Measurements from ENCODE around the gene PLCD4.
A peak's percentile ranks its signal among the peaks of the same experiment; 100 is the strongest.

PLCD4 gene

DNA sequence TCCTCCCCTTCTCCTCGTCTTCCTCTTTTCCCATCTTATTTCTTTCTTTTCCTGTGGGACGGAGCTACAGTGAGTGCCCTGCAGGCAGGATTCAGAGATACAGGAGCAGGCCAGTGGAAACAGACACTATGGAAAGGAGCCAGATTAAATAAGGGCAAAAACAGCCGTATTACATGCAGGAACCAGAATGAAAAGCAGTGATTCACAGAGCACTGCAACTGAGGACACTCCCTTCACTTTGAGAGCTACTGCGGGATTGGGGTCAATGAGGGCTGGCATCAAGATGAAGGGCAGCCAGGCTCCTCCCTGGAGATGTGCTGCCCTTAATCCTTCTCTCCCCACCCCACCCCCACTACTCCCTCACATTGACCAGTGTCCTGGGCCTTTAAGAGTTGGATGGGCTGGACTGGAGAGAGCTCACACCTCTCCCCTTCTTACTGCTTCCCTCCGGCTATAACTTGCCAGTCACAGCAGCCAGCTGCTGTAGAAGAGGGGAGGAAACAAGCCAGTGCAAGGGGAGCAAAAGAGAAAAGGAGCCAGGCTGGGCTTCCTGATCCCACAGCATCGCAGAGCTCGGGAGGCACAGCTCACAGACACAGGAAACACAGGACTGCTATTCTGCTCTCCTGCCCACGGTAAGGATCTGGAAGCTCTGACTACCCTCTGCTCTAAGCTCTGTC, at the start of gene PLCD4:
Gene PLCD4, plus strand, starts transcription at position 464 of the 680 bp plus-strand sequence. CDS start 7,841 bp downstream, outside the sequence.
- Mint-ChIP-seq H3K4me1 (ENCODE audit: low read depth) (no peaks in the 10 kb centered on the region), H3K36me3 (no peaks in the 10 kb centered on the region), H3K27me3 (peaks cover 13% of the 10 kb centered on the region), H3K27ac (no peak within 1 kb of the TSS), H3K9me3 (ENCODE audit: low read depth) (no peaks in the 10 kb centered on the region), H3K4me3 (no peak within 1 kb of the TSS)

DNA sequence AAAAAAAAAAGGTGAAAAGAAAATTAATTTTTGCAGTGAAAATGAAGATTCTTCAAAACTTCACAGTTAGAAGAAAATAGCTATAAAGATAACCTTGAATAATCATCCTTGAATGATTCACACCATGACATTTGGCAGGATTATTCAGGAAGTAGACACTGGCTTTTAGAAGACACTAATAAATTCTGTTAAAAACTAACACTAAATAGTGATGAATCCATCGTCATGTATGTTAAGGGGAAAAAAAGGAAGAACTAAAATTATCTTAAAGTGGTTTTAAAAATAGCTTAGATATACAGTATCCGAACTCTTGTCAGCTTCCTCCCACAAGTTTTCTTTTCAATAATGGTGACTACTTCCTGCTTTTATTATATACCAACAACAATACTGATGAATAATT, 49.8 kb upstream of the PLCD4 start:
- Mint-ChIP-seq H3K27ac (no peak overlapping the region), H3K36me3 (peaks cover 19% of the 10 kb centered on the region), H3K27me3 (no peaks in the 10 kb centered on the region)

DNA sequence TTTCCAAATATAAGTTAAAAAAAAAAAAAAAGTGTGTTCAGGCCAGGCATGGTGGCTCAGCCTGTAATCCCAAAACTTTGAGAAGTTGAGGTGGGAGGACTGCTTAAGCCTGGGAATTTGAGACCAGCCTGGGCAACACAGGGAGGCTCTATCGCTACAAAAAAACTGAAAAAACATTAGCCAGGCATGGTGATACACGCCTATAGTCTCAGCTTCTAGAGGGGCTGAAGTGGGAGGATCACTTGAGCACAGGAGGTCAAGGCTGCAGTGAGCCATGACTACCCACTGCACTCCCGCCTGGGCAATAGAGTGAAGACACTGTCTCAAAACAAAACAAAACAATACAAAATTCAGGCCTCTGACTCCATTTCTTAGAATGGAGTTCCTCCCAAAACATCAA, 48.7 kb upstream of the PLCD4 start:
- Mint-ChIP-seq H3K9me3 (ENCODE audit: low read depth) (no peaks in the 10 kb centered on the region), H3K36me3 (peaks cover 14% of the 10 kb centered on the region), H3K4me3 (no peak overlapping the region), H3K27me3 (no peaks in the 10 kb centered on the region), H3K27ac (no peak overlapping the region), H3K4me1 (ENCODE audit: low read depth) (peaks cover 26% of the 10 kb centered on the region)

More for the DNA sequence above, 49.8 kb upstream of the PLCD4 start:
- no peak overlapping the region for H3K4me3 Mint-ChIP-seq
- H3K4me1 Mint-ChIP-seq (ENCODE audit: low read depth): peaks cover 16% of the 10 kb centered on the region
- no peaks in the 10 kb centered on the region for H3K9me3 Mint-ChIP-seq (ENCODE audit: low read depth)

DNA sequence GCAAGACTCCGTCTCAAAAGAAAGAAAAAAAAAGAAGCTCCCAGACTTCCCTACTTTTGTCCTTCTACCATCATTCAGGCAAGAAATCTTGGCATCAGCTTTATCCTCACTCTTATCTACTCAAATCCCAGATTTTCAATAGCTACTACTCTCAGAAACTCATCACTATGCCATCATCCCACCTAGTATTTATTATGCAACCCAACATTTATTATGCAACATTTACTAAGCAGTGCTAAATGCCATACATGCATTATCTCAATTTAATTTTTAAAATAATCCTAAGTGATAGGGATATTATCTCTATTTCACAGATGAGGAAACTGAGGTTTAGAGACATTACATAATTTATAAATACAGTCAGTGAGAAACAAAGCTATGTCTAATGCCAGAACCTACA, 43.6 kb upstream of the PLCD4 start:
- H3K9me3 Mint-ChIP-seq (ENCODE audit: low read depth): no peaks in the 10 kb centered on the region
- H3K27ac Mint-ChIP-seq: no peak overlapping the region
- peaks cover 46% of the 10 kb centered on the region for H3K4me1 Mint-ChIP-seq (ENCODE audit: low read depth)
- H3K36me3 Mint-ChIP-seq: peaks cover 18% of the 10 kb centered on the region
- H3K4me3 Mint-ChIP-seq: no peak overlapping the region
- H3K27me3 Mint-ChIP-seq: no peaks in the 10 kb centered on the region

DNA sequence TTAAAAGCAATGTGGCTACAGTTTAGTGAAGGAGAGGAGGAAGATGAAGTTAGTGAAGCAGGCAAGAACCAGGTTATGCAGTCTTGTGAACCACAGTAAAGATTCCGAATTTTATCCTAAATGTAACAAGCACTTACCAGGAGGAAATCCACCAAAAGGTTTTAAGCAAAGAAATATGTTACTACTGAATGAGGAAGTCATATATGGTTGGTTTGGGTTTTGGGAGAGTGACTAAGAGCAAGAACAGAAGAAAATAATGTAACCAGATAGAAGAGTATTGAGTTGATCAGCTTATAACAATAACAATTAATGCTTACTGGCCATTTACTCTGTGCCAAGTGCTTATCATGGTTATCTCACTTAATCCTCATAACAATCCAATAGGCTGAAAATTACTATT, 41.4 kb upstream of the PLCD4 start:
- Mint-ChIP-seq H3K27ac (peak overlapping the region; percentile 100), H3K27me3 (no peaks in the 10 kb centered on the region), H3K4me1 (ENCODE audit: low read depth) (peaks cover 60% of the 10 kb centered on the region), H3K36me3 (peaks cover 12% of the 10 kb centered on the region), H3K9me3 (ENCODE audit: low read depth) (no peaks in the 10 kb centered on the region), H3K4me3 (peak overlapping the region; percentile 96)

DNA sequence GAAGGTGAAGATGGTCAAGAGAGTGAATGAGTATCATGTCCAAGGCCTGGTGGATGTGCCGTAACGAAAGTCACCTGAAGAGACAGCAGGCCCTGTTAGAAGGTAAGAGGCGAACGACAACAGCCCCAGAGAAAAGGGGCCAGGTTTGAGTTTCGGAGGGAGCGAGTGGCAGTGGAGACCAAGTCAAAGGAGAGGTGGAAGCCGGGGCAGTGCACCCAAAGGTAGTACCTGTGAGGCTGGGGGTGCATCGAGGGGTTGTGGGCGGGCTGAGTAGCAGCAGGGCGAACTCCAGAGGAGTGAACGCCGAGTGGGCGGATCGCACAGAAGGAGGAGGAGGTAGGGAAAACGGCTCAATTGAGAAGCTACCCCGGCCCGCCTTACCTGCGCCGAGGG, 39.9 kb upstream of the PLCD4 start:
- Mint-ChIP-seq H3K27me3 (no peaks in the 10 kb centered on the region), H3K4me3 (peak overlapping the region; percentile 96), H3K9me3 (ENCODE audit: low read depth) (no peaks in the 10 kb centered on the region), H3K36me3 (peaks cover 9% of the 10 kb centered on the region), H3K27ac (peak overlapping the region; percentile 100), H3K4me1 (ENCODE audit: low read depth) (peaks cover 60% of the 10 kb centered on the region)

DNA sequence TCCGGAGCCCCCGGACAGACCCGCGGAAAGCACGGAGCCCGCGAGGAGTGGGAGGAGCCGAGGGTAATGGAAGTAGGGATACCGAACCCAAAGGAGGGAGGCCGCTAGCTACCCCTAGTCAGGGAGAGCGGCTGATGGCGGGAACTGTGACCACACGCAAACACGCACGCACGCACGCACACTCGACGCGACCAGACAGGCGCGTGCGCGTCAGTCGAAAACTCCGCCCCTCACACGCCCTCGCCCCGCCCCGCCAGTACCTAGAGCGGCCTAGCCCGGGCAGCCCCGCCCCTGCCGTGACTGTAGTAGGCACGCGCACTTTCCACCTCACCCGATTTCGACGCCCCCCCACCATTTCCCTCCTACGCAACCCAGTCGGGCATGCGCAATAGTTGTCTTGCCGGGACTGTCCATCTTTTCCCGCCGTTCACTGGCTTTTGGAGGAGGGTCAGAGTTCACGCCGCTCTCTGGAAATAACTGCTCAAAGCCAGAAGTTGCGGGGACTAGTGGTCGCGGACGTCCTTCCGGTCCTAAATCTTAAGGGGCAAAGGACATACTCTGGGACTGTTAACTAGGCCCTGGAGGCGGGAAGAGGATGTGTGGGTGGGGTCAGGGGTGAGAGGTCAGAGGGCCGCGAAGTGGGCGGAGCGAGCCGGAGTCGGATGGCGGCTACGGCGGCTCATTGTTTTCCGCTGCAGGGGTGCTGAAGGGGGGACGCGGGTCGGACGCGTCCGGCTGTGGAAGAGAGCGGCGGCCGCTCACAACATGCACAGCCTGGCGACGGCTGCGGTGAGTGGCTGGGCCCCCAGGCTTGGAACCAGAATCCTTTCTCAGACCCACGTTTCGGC, 39.3 kb upstream of the PLCD4 start, which contains the start of the genes CNOT9 and USP37:
Gene CNOT9, plus strand, starts transcription at position 650 of the 848 bp plus-strand sequence. Its CDS starts 116 bp downstream, at position 766.
Gene USP37, minus strand, starts transcription at position 162 of the 848 bp plus-strand sequence. CDS start 9,698 bp downstream, outside the sequence.
- peaks cover 9% of the 10 kb centered on the region for H3K36me3 Mint-ChIP-seq
- H3K27ac Mint-ChIP-seq: peak within 1 kb of the TSS; percentile 100
- no peaks in the 10 kb centered on the region for H3K9me3 Mint-ChIP-seq (ENCODE audit: low read depth)

DNA sequence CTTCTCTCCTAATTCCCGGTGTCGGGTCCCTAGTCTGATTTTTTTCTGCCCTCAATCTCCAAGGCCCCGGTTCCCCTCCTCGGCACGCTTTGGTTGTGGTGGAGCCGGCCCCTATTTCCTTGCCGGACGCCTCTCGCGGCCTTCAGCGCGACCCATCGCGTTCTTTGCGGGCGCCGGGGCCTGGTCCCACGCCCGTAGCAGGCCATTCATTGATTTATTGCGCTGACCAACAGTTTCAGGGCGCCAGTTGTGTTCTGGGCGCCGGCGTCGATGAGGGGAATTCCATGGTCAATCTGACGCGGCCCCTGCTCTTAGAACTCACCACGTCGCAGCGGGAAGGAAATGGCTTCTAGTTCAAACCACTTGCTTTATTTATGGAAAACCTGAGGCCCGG, 38.7 kb upstream of the PLCD4 start:
- Mint-ChIP-seq H3K27me3 (no peaks in the 10 kb centered on the region), H3K4me1 (ENCODE audit: low read depth) (peaks cover 56% of the 10 kb centered on the region), H3K4me3 (peak overlapping the region; percentile 96), H3K9me3 (ENCODE audit: low read depth) (no peaks in the 10 kb centered on the region), H3K27ac (peak overlapping the region; percentile 100), H3K36me3 (peaks cover 9% of the 10 kb centered on the region)

More for the DNA sequence above, 39.3 kb upstream of the PLCD4 start, which contains the start of the genes CNOT9 and USP37:
- H3K4me1 Mint-ChIP-seq (ENCODE audit: low read depth): peaks cover 60% of the 10 kb centered on the region
- H3K27me3 Mint-ChIP-seq: no peaks in the 10 kb centered on the region
- H3K4me3 Mint-ChIP-seq: peak within 1 kb of the TSS; percentile 96

DNA sequence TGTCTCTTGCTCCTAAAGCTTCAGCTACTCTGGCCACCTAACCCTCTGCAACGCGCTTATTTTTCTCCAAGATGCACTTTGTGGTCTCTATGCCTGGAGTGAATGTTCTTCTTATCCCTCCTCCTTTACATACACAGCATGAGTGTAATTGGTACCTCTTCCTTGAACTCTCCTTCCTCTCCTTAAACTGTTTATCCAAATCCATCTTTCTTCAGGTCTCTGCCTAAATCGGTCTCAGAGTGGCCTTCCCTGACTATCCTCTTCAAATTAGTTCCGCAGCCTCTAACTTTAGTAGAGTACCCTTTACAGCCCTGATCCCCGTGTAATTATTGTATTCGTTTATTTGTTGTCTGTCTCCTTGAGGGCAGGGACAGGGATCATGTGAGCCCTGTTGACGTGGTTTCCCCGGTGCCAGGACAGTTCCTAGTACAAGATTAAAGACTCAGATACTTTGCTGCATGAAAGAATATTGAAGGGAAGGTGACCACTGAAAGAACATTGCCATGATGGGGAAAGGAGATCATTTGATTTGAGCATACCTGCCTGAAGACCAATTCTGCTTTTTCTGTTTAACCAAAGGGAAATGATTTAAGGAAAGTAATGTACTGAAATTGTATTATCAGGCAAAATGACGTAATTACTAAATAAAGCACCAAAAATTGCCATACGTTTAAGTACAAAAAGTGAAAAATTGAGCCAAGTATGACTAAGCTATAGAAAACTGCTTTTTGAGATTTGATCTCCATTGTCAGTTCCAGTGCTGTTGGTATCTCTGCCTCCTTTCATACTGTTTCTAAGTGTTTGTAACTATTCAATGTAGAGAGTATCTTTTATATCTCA, 37.8 kb upstream of the PLCD4 start:
- Mint-ChIP-seq H3K27me3 (no peaks in the 10 kb centered on the region), H3K36me3 (peaks cover 7% of the 10 kb centered on the region), H3K27ac (peak overlapping the region; percentile 100), H3K4me3 (peak overlapping the region; percentile 96), H3K4me1 (ENCODE audit: low read depth) (peaks cover 58% of the 10 kb centered on the region), H3K9me3 (ENCODE audit: low read depth) (no peaks in the 10 kb centered on the region)

DNA sequence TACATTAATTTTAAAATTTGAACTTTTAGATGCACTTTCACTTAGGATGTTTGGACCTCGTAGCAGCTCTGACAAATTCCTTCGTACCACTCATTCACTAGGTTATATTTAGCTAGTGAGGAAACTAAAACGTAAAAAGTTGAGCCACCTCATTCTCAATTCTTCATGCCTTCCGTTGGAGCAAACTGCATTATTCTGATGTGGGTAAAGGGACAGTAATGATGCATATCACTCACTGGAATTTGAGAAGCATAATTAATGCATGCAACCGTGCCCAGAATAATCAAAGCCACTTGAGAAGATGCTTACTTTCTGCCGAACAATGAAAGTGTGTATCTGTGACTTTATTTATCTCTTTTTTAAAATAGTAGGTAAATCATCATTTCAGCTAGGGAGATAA, 36.8 kb upstream of the PLCD4 start:
- Mint-ChIP-seq H3K9me3 (ENCODE audit: low read depth) (no peaks in the 10 kb centered on the region), H3K27ac (peak overlapping the region; percentile 100), H3K4me1 (ENCODE audit: low read depth) (peaks cover 61% of the 10 kb centered on the region), H3K4me3 (peak overlapping the region; percentile 96), H3K36me3 (peaks cover 7% of the 10 kb centered on the region), H3K27me3 (no peaks in the 10 kb centered on the region)

DNA sequence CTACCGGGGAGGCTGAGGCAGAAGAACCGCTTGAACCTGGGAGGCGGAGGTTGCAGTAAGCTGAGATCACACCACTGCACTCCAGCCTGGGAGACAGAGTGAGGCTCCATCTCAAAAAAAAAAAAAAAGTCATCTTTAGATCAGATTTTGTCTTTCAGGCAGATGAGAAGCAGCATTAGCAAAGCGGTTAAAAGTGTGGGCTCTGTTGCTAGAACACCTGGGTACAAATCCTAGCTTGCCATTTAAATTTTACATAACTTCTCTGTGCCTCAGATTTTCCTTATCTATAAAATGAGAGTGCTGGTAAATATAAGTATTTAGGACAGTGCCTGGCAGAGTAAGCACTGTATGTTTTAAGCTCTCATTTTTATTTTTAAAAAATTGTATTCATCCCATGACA, 30.8 kb upstream of the PLCD4 start:
- Mint-ChIP-seq H3K4me1 (ENCODE audit: low read depth) (peaks cover 48% of the 10 kb centered on the region), H3K27me3 (no peaks in the 10 kb centered on the region), H3K27ac (no peak overlapping the region), H3K36me3 (no peaks in the 10 kb centered on the region), H3K4me3 (no peak overlapping the region), H3K9me3 (ENCODE audit: low read depth) (no peaks in the 10 kb centered on the region)

DNA sequence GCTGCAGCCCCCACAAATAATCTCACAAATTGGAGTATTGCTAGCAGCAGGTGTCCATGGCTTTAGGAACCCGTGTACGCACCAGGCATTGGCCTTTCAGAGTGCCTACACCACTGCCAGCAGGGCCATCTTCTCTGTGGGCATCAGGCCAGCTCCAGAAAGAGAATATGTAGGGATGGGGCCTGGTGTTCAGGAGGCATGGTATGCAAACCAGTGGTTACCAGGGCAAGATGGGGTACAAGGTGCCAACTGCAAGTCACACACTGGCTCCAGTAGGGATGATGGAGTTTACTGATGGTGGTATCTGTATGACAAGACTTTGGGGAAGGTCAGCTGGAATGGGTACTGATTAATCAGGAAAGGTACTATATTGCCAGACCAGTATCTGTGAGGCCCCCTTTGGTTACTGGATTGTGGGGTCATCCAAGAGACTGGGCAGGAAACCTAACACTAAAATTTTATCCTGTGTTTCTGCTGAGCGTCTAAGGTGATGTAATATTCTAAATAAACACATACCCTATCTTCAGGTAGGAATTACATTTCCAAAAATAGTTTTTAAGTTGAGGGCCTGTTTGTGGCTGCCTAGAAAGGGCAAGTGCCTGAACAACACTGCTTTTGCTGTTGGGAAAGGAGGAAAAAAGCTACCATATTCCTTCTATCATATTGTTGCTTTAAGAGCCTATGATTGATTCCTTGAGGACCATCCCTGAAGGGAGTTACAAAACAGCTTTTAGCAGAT, 30.0 kb upstream of the PLCD4 start:
- H3K27me3 Mint-ChIP-seq: no peaks in the 10 kb centered on the region
- H3K4me3 Mint-ChIP-seq: no peak overlapping the region
- H3K27ac Mint-ChIP-seq: peak overlapping the region; percentile 50
- no peaks in the 10 kb centered on the region for H3K9me3 Mint-ChIP-seq (ENCODE audit: low read depth)
- peaks cover 50% of the 10 kb centered on the region for H3K4me1 Mint-ChIP-seq (ENCODE audit: low read depth)
- H3K36me3 Mint-ChIP-seq: peaks cover 3% of the 10 kb centered on the region

DNA sequence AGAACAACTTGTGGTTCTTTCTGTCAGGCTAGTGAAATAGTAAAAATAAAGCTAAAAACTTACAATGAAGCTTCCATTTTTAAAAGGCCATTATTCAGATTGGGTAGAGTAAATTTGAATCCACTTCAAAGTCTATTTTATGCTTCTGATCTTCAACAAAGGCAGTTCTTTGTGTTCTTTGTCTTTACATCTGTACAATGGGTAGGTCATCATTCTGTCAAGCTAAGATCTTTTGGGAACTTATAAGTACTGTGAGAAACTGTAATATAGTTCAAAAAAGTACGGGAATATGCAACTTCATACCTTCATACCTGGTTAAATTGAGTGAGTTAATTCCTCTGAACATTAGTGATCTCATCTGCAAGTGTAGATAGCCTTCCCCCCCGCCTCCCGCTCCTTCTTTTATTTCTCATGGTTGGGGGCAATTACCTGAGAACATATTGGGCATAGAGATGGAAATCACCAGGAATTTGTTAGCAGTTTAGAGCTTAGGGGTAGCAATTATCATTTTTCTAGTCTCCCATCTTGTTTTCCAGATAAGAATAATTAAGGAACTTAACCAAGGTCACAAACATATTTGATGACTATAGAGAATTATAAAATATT, 29.3 kb upstream of the PLCD4 start:
- peak overlapping the region; percentile 49 for H3K4me3 Mint-ChIP-seq
- H3K4me1 Mint-ChIP-seq (ENCODE audit: low read depth): peaks cover 50% of the 10 kb centered on the region
- no peaks in the 10 kb centered on the region for H3K9me3 Mint-ChIP-seq (ENCODE audit: low read depth)
- H3K27me3 Mint-ChIP-seq: no peaks in the 10 kb centered on the region
- H3K36me3 Mint-ChIP-seq: peaks cover 5% of the 10 kb centered on the region
- H3K27ac Mint-ChIP-seq: peak overlapping the region; percentile 50

DNA sequence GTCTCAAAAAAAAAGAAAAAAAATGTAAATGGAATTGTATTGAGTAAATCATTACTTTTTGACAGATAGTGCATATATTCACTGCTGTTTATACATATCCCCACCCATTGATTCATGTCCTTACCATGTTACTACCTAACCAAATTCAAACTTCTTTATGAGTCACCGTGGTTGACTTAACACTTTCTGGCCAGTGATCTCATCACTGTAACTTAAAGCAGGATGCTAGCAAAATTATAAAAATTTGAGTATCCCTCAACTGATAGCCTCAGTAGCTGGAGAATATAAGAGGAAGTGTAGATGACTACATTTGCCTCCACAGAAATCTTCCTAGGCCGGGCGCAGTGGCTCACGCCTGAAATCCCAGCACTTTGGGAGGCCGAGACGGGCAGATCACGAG, 25.6 kb upstream of the PLCD4 start:
- Mint-ChIP-seq H3K4me3 (no peak overlapping the region), H3K36me3 (peaks cover 8% of the 10 kb centered on the region), H3K27ac (peak overlapping the region; percentile 58), H3K27me3 (no peaks in the 10 kb centered on the region), H3K9me3 (ENCODE audit: low read depth) (no peaks in the 10 kb centered on the region), H3K4me1 (ENCODE audit: low read depth) (peaks cover 36% of the 10 kb centered on the region)

All from activated naive CD8-positive, alpha-beta T cell (primary cell).